Ovary (tissue), 3 donors: ENCODE data around the gene VTA1.

Experiments
- CTCF ChIP-seq, 3 donors: fragments of 450-650 bp in 2 of 3; fragments of 200-600 bp in 1 of 3; IDR thresholded peaks; one replicate each; pipeline versions ENCODE4 v1.5.1 to v1.8.0; 2016 to 2022; ENCODE audit warnings: antibody characterized with exemption in 3 of 3, mild to moderate bottlenecking in 1 of 3
- EP300 ChIP-seq: sonication (generic); formaldehyde crosslinking; IDR thresholded peaks from one replicate; pipeline ENCODE4 v1.6.1; 2017; ENCODE audit warnings: antibody characterized with exemption
- POLR2A ChIP-seq: fragments of 450-650 bp; IDR thresholded peaks from one replicate; pipeline ENCODE4 v1.6.1; 2017; ENCODE audit warnings: antibody characterized with exemption, mild to moderate bottlenecking, moderate library complexity
- donor health status: DM: no; HTN: no; CAD: no.

GRCh38 chr6:142223938-142224337, 76.9 kb downstream of the VTA1 start:
- TF ChIP-seq CTCF (IDR thresholded peaks at IDR 0.05) (no peak), EP300 (no peak), POLR2A (no peak)
